Activated naive CD4-positive, alpha-beta T cell treated with anti-CD3 and anti-CD28 coated beads for 36 hours (primary cell): Measurements from ENCODE around the gene EGFR. TPM values are rescaled to one million over a fixed set of nuclear protein-coding genes. Genes with fewer than 3 reads are reported as not detected.

ENCODE experiments used
- CTCF ChIA-PET: fragments of 350-600 bp; sonication (Branson Sonifier 250); formaldehyde crosslinking; loops from one replicate; lab custom pipeline; 2021; ENCODE audit warnings: antibody characterized with exemption; lab: Charles Lee
- DNase-seq: peaks from one replicate; pipeline ENCODE4 v3.0.0-alpha.2; 2020
- H3K27ac Mint-ChIP-seq: one replicate; pipeline ENCODE4 v1.8.0; 2021; ENCODE audit warnings: mild to moderate bottlenecking, mixed read lengths
- H3K27me3 Mint-ChIP-seq: one replicate; pipeline ENCODE4 v1.8.0; 2021; ENCODE audit warnings: low read depth, mixed read lengths
- H3K36me3 Mint-ChIP-seq: one replicate; pipeline ENCODE4 v1.8.0; 2021; ENCODE audit warnings: low read depth, mixed read lengths
- H3K4me1 Mint-ChIP-seq: one replicate; pipeline ENCODE4 v1.8.0; 2021; ENCODE audit warnings: low read depth, mixed read lengths
- H3K4me3 Mint-ChIP-seq: one replicate; pipeline ENCODE4 v1.8.0; 2021; ENCODE audit warnings: mild to moderate bottlenecking, moderate library complexity, mixed read lengths
- H3K9me3 Mint-ChIP-seq: one replicate; pipeline ENCODE4 v1.8.0; 2021; ENCODE audit warnings: mixed read lengths
- intact Hi-C: fragments of 100-400 bp; cut with micrococcal nuclease; formaldehyde crosslinking; loops from one replicate; pipeline ENCODE4 v1.15.1; 2023
- total RNA-seq, 2 experiments: library from RNA; stranded (reverse); gene quantifications; one replicate each; pipeline ENCODE4 v1.2.3, GENCODE V29; 2021

EGFR gene
- total RNA-seq, 2 experiments from 2014 or later, result not detected

DNA sequence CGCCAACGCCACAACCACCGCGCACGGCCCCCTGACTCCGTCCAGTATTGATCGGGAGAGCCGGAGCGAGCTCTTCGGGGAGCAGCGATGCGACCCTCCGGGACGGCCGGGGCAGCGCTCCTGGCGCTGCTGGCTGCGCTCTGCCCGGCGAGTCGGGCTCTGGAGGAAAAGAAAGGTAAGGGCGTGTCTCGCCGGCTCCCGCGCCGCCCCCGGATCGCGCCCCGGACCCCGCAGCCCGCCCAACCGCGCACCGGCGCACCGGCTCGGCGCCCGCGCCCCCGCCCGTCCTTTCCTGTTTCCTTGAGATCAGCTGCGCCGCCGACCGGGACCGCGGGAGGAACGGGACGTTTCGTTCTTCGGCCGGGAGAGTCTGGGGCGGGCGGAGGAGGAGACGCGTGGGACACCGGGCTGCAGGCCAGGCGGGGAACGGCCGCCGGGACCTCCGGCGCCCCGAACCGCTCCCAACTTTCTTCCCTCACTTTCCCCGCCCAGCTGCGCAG lies 424 bp downstream of the EGFR start:
- Mint-ChIP-seq H3K9me3 (no peaks in the 10 kb centered on the region), H3K27me3 (peaks cover 51% of the 10 kb centered on the region), H3K27ac (no peak overlapping the region), H3K4me1 (no peaks in the 10 kb centered on the region), H3K36me3 (no peaks in the 10 kb centered on the region), H3K4me3 (no peak overlapping the region)
- DNase-seq, result no peak
- intact Hi-C loops, result no loop called here
- CTCF ChIA-PET, result no interaction called here

DNA sequence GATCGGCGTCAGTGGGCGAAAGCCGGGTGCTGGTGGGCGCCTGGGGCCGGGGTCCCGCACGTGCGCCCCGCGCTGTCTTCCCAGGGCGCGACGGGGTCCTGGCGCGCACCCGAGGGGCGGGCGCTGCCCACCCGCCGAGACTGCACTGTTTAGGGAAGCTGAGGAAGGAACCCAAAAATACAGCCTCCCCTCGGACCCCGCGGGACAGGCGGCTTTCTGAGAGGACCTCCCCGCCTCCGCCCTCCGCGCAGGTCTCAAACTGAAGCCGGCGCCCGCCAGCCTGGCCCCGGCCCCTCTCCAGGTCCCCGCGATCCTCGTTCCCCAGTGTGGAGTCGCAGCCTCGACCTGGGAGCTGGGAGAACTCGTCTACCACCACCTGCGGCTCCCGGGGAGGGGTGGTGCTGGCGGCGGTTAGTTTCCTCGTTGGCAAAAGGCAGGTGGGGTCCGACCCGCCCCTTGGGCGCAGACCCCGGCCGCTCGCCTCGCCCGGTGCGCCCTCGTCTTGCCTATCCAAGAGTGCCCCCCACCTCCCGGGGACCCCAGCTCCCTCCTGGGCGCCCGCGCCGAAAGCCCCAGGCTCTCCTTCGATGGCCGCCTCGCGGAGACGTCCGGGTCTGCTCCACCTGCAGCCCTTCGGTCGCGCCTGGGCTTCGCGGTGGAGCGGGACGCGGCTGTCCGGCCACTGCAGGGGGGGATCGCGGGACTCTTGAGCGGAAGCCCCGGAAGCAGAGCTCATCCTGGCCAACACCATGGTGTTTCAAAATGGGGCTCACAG lies 1.1 kb downstream of the EGFR start:
- H3K9me3 Mint-ChIP-seq, result no peaks in the 10 kb centered on the region
- H3K36me3 Mint-ChIP-seq, result no peaks in the 10 kb centered on the region
- CTCF ChIA-PET, result no interaction called here
- intact Hi-C loops, result no loop called here
- no peak for DNase-seq
- H3K4me3 Mint-ChIP-seq, result no peak overlapping the region
- no peak overlapping the region for H3K27ac Mint-ChIP-seq
- peaks cover 51% of the 10 kb centered on the region for H3K27me3 Mint-ChIP-seq
- H3K4me1 Mint-ChIP-seq, result no peaks in the 10 kb centered on the region

DNA sequence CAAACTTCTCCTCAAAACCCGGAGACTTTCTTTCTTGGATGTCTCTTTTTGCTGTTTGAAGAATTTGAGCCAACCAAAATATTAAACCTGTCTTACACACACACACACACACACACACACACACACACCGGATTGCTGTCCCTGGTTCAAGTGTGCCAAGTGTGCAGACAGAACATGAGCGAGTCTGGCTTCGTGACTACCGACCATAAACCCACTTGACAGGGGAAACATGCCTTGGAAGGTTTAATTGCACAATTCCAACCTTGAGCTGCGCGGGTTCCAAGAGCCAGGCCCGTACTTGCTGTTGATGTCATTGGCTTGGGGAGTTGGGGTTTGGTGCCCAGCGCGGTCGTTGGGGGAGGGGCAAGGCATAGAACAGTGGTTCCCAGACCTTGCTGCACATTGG lies 1.7 kb downstream of the EGFR start:
- Mint-ChIP-seq H3K27me3 (peaks cover 50% of the 10 kb centered on the region), H3K4me1 (no peaks in the 10 kb centered on the region), H3K36me3 (no peaks in the 10 kb centered on the region), H3K9me3 (no peaks in the 10 kb centered on the region), H3K27ac (no peak overlapping the region), H3K4me3 (no peak overlapping the region)
- intact Hi-C loops, result no loop called here
- no peak for DNase-seq
- CTCF ChIA-PET, result no interaction called here

DNA sequence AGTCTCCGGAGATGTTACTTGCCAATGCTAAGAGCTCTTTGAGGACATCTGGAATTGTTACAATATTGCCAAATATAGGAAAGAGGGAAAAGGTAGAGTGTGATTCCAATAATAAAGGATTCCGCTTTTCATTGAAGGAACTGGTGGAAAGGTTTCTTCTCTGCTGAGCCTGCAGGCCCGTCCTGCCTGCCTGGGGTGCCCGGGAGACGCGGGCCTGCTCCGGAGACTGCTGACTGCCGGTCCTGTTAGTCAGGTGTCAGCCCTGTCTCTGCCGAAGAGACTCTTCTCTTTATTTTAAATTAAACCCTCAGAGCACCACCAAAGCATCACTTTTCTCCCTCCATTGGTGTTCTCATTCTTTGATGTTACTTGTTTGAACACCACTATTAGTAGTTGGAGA lies 2.2 kb downstream of the EGFR start:
- intact Hi-C loops, result no loop called here
- CTCF ChIA-PET, result no interaction called here
- no peak for DNase-seq
- Mint-ChIP-seq H3K4me1 (no peaks in the 10 kb centered on the region), H3K4me3 (no peak overlapping the region), H3K27ac (no peak overlapping the region), H3K9me3 (no peaks in the 10 kb centered on the region), H3K36me3 (no peaks in the 10 kb centered on the region), H3K27me3 (peaks cover 45% of the 10 kb centered on the region)

DNA sequence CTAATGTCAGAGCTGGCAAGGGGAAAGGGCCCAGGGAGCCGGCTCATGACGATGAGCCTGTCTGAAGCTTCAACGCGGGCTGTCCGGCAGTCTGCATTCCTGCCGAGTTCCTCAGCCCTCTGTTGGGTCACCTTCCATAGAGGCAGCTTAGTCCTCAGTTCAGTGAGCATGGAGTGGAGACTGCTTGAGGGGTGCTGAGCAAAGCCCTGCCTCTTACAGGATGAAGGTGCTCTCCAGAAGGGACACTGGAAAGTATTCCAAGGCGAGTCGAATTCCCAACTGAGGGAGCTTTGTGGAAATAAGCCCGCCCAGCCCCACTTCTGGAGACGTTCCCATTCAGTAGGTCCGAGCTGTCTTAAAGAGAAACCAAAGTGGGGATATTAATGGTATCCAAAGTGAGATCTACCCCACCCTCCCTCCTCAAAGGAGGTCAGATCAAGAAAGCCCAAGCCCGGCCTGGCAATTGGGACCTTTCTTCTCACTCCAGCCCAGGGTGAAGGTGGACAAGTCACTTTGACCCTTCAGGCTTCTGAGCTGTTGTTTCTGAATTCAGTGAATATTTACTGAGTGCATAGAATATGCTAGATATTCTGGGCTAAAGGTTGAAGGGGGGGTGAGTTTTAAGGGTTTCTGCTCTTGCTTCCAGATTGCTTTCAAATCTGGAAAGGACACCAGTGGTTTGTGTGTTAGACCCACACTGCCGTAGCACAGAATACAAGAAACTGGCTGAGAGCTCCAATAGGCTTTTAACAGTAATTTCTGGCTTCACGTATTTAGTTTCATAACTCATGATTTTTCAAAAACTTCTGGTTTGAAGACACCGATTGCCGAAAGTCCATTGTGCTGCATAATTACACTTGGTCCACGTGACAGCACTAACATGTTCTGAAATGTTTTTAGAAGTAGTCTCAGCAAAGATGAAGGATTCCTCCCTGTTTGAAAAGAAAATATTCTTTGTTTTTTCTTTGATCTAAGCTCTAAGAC lies 3.5 kb downstream of the EGFR start:
- CTCF ChIA-PET, result interaction anchor here (0.6 kb wide), 1 partner anchor 28 kb away, joined by 3 read pairs; no protein-coding TSS in a partner anchor

DNA sequence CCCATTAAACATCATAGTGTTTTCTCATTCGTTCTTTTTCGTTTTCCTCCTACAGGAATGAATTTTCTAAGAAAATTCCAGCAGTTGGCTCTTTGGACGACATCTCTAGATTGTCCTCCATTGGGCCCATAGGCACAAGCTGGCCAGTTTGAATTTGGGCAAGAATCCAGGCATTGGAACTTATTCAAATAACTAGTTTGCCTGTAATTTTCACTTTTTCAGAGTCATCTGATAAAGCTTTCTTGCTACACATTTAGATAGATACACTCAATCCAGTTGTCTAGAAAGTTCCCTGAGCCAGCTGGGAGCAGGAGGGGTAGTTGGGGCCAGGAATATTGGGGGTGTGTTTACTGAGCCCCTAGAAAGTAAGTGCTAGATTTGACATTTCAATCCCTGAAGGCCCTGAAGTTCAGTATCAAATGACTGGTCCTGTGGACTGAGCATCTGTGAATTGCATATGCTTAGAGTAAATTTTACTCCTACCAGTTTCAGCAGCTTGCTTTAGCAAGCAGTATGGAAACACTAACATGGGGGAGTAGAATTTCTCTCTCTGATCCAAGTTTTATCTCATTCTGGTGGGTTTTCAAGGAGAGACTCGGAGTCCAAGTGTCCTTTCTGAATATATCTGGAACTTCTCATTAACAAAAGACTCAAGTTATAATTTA lies 5.2 kb downstream of the EGFR start:
- H3K4me3 Mint-ChIP-seq, result no peak overlapping the region
- DNase-seq, result no peak
- intact Hi-C loops, result no loop called here
- peaks cover 34% of the 10 kb centered on the region for H3K27me3 Mint-ChIP-seq
- H3K4me1 Mint-ChIP-seq, result no peaks in the 10 kb centered on the region
- CTCF ChIA-PET, result no interaction called here
- no peaks in the 10 kb centered on the region for H3K9me3 Mint-ChIP-seq
- no peaks in the 10 kb centered on the region for H3K36me3 Mint-ChIP-seq
- no peak overlapping the region for H3K27ac Mint-ChIP-seq

More for the DNA sequence above, 3.5 kb downstream of the EGFR start:
- DNase-seq, result no peak
- H3K27me3 Mint-ChIP-seq, result peaks cover 46% of the 10 kb centered on the region
- no peaks in the 10 kb centered on the region for H3K36me3 Mint-ChIP-seq
- no peaks in the 10 kb centered on the region for H3K9me3 Mint-ChIP-seq
- H3K27ac Mint-ChIP-seq, result no peak overlapping the region
- H3K4me1 Mint-ChIP-seq, result no peaks in the 10 kb centered on the region
- intact Hi-C loops, result no loop called here
- H3K4me3 Mint-ChIP-seq, result no peak overlapping the region

DNA sequence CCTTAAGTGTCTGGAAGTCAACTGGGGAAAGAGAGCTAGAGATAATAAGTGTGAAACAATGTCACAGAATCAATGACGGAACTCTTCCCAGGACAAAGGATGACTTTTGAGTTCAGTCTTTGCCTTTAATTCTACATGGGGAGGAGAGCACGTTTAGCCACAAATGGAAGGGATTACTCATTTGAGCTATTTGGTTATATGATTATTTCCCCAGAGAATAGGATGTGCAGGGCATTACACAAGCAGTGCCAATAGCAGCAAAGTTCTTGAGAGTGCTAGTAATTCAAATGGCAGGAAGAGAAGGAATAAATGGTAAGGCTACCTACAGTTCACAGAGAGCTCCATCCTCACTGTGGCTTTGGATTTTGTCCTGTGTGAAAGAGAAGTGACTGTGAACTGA lies 6.0 kb downstream of the EGFR start:
- CTCF ChIA-PET, result no interaction called here
- H3K27me3 Mint-ChIP-seq, result peaks cover 34% of the 10 kb centered on the region
- no peak overlapping the region for H3K27ac Mint-ChIP-seq
- no peaks in the 10 kb centered on the region for H3K9me3 Mint-ChIP-seq
- no peak overlapping the region for H3K4me3 Mint-ChIP-seq
- intact Hi-C loops, result no loop called here
- no peaks in the 10 kb centered on the region for H3K4me1 Mint-ChIP-seq
- no peaks in the 10 kb centered on the region for H3K36me3 Mint-ChIP-seq
- no peak for DNase-seq

DNA sequence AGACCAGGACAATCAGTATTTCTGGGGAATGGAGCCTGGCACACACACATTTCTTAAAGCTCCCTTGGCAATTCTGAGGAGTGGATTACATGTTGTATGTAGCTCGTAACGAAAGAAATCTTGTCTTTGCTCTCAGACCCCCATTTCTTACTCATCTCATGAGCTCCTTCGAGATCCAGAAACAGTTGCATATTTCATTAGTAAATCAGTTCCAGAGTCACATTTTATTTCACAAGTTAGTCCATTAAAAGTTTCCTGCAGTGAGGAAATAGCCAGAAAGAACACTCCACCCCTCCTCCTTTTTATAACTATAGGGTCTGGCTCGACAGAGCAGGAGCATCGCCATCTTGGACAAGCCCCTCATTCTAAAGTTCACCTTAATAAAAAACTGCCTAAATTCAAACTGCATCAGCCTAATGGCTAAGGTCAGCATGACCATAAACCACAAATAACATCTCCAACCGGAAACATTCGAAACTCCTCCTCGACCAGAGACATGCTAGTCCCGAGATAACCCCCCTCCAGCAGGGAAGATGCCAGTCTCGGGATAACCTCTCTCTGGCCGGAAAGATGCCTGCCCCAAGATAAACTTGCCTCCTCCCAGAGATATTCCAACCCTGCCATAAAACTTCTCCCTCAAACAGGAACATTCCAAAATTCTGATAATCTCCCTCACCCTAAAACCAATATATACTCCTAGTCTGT lies 7.4 kb downstream of the EGFR start:
- intact Hi-C loops, result no loop called here
- H3K27me3 Mint-ChIP-seq, result peaks cover 24% of the 10 kb centered on the region
- no peak overlapping the region for H3K27ac Mint-ChIP-seq
- DNase-seq, result no peak
- H3K9me3 Mint-ChIP-seq, result no peaks in the 10 kb centered on the region
- no peak overlapping the region for H3K4me3 Mint-ChIP-seq
- H3K36me3 Mint-ChIP-seq, result no peaks in the 10 kb centered on the region
- H3K4me1 Mint-ChIP-seq, result no peaks in the 10 kb centered on the region
- CTCF ChIA-PET, result no interaction called here

DNA sequence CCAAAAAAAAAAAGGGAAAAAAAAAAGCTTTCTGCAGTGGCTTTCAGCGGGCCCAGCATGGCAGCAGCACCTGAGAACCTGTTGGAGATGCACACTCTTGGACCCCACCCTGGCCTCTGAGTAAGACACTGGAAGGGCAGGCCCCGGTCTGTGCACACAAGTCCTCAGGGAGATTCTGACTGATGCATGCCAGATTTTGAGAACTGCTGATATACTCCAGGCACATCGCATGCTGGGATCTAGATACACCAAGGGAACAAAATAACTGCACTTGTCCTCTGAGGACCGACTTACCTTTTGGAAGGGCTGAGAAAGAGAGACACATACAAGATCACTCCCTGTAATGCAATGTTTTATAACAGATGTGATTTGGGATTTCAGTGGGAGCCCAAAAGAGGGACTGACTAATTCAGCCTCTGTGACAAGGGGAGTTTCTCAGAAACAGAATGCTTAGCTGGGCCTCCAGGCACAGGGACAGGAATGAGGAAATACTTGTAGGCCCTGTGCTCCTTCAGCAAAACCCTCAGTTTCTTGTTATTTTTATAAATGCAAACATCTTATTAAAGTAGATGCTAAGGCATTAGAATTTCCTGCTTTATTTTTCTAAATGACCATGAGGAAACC lies 8.2 kb downstream of the EGFR start:
- no peak overlapping the region for H3K27ac Mint-ChIP-seq
- intact Hi-C loops, result no loop called here

DNA sequence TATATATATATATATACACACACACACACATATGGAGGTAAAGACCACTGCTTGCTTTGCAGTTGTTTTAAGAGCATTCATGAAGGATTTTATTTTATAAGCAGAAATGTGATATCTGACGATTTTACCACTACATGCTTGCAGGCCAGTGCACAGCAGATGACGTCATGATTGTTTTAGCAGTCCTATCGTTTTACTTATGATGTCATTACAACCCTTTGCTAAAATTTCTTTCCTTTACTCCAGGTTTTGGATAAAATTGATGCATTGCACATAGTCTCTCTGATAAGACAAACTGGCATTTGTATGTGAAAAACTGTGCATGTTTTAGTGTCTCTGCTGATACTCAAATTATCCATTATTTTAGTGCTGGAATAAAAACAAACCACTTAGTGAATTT lies 9.2 kb downstream of the EGFR start:
- H3K27ac Mint-ChIP-seq, result no peak overlapping the region
- intact Hi-C loops, result no loop called here
- no peak overlapping the region for H3K4me3 Mint-ChIP-seq
- H3K27me3 Mint-ChIP-seq, result peaks cover 10% of the 10 kb centered on the region
- no peaks in the 10 kb centered on the region for H3K36me3 Mint-ChIP-seq
- no peak for DNase-seq
- CTCF ChIA-PET, result no interaction called here
- no peaks in the 10 kb centered on the region for H3K4me1 Mint-ChIP-seq
- no peaks in the 10 kb centered on the region for H3K9me3 Mint-ChIP-seq

More for the DNA sequence above, 8.2 kb downstream of the EGFR start:
- no peaks in the 10 kb centered on the region for H3K36me3 Mint-ChIP-seq
- CTCF ChIA-PET, result no interaction called here
- no peak for DNase-seq
- no peaks in the 10 kb centered on the region for H3K4me1 Mint-ChIP-seq
- H3K27me3 Mint-ChIP-seq, result peaks cover 17% of the 10 kb centered on the region
- H3K4me3 Mint-ChIP-seq, result no peak overlapping the region
- no peaks in the 10 kb centered on the region for H3K9me3 Mint-ChIP-seq

DNA sequence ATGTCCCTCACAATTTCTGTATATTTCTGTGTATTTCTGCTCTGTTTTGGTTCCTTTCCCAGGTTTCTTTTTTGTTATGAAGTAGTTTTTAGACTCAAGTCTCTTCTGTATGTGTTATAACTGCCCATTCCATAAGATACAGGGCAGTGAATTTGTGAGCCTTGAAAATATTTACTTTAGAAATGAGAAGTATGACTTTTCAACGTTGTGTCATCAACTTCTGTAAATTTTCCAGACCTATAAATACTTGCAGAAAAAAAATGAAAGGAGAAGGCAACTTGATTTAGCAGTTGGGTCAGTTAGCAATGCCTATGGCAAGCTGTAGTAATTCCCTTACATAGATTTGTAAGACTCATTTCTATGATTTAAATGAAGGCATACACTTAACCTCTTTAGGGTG lies 11.5 kb downstream of the EGFR start:
- intact Hi-C loops, result no loop called here
- CTCF ChIA-PET, result no interaction called here
- H3K4me1 Mint-ChIP-seq, result no peaks in the 10 kb centered on the region

More for the DNA sequence above, 11.5 kb downstream of the EGFR start:
- H3K27ac Mint-ChIP-seq, result no peak overlapping the region
- no peaks in the 10 kb centered on the region for H3K9me3 Mint-ChIP-seq
- H3K27me3 Mint-ChIP-seq, result peaks cover 6% of the 10 kb centered on the region
- no peak overlapping the region for H3K4me3 Mint-ChIP-seq
- DNase-seq, result no peak
- H3K36me3 Mint-ChIP-seq, result no peaks in the 10 kb centered on the region
